Loucy (cell line): Measurements from ENCODE around the gene DNAJC1.

ENCODE experiments used
- EZH2phosphoT487 ChIP-seq: fragments of 200-600 bp; IDR thresholded peaks from 2 replicates; pipeline ENCODE4 v1.6.1; 2018; ENCODE audit warnings: antibody characterized with exemption, mild to moderate bottlenecking, moderate library complexity, borderline replicate concordance
- TF ChIP-seq, protein P1 (sequence below): fragments of 200-600 bp; sonication (generic); conservative IDR thresholded peaks from 2 replicates; pipeline ENCODE4 v1.5.1; 2014; ENCODE audit warnings: mild to moderate bottlenecking, antibody characterized with exemption, low read length

DNA sequence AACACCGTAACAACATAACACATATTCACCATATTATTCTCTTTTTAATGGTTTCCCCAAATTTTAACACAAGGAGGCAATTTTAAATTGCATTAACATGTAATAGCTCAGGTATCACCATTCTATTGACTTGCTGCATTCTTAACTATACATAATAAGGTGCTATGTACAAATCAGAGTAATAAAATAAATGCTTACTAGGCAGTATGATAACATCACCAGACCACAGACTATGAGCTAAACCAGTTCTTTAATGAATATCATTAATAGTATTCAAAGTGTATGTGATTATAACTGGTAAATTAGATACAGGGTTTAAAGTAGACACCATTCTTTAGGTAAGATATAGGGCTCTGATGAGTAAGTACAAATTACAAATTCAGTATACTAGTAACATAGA is 226.6 kb downstream of the DNAJC1 start:
- TF ChIP-seq, protein P1, sequence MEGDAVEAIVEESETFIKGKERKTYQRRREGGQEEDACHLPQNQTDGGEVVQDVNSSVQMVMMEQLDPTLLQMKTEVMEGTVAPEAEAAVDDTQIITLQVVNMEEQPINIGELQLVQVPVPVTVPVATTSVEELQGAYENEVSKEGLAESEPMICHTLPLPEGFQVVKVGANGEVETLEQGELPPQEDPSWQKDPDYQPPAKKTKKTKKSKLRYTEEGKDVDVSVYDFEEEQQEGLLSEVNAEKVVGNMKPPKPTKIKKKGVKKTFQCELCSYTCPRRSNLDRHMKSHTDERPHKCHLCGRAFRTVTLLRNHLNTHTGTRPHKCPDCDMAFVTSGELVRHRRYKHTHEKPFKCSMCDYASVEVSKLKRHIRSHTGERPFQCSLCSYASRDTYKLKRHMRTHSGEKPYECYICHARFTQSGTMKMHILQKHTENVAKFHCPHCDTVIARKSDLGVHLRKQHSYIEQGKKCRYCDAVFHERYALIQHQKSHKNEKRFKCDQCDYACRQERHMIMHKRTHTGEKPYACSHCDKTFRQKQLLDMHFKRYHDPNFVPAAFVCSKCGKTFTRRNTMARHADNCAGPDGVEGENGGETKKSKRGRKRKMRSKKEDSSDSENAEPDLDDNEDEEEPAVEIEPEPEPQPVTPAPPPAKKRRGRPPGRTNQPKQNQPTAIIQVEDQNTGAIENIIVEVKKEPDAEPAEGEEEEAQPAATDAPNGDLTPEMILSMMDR: no peak
- no peak for TF ChIP-seq EZH2phosphoT487
